SKM-1 (cell line): Measurements from ENCODE around the gene PLEKHG4B.

ENCODE experiments used
- DNase-seq: peaks from one replicate; lab custom pipeline; 2025; ENCODE audit not compliant: unreplicated experiment; lab: John Stamatoyannopoulos, UW

The PLEKHG4B gene

GRCh38 chr5:169071-169727, 77.2 kb downstream of the PLEKHG4B start:
- no peak for DNase-seq

GRCh38 chr5:169728-170094, 77.7 kb downstream of the PLEKHG4B start:
- DNase-seq, result no peak

GRCh38 chr5:170971-171800, 79.2 kb downstream of the PLEKHG4B start:
- DNase-seq, result no peak

GRCh38 chr5:171801-172331, 79.9 kb downstream of the PLEKHG4B start:
- no peak for DNase-seq

- DNase-seq, result no peak
Measured at GRCh38 chr5:172421-172820, 80.5 kb downstream of the PLEKHG4B start.

- no peak for DNase-seq
Measured at GRCh38 chr5:172841-173251, 80.9 kb downstream of the PLEKHG4B start.

GRCh38 chr5:173392-174290, 81.7 kb downstream of the PLEKHG4B start:
- no peak for DNase-seq

- DNase-seq, result no peak
Measured at GRCh38 chr5:174291-174600, 82.3 kb downstream of the PLEKHG4B start.

- DNase-seq, result no peak
Measured at GRCh38 chr5:174876-175465, 83.0 kb downstream of the PLEKHG4B start.

- no peak for DNase-seq
Measured at GRCh38 chr5:176296-176823, 84.4 kb downstream of the PLEKHG4B start.

- DNase-seq, result no peak
Measured at GRCh38 chr5:178110-178509, 86.1 kb downstream of the PLEKHG4B start.

GRCh38 chr5:179401-179800, 87.4 kb downstream of the PLEKHG4B start:
- no peak for DNase-seq

GRCh38 chr5:180286-180918, 88.4 kb downstream of the PLEKHG4B start:
- DNase-seq, result no peak

- DNase-seq, result no peak
Measured at GRCh38 chr5:181160-181559, 89.2 kb downstream of the PLEKHG4B start.

- DNase-seq, result no peak
Measured at GRCh38 chr5:181566-181965, 89.6 kb downstream of the PLEKHG4B start.

- no peak for DNase-seq
Measured at GRCh38 chr5:182126-182525, 90.2 kb downstream of the PLEKHG4B start.

- DNase-seq, result no peak
Measured at GRCh38 chr5:184471-184870, 92.5 kb downstream of the PLEKHG4B start.

GRCh38 chr5:185095-186070, 93.4 kb downstream of the PLEKHG4B start:
- DNase-seq, result no peak
